VCaP (cell line): ENCODE data around the gene FOXJ1.

Experiments used
- H3K27ac ChIP-seq: fragments of 450-650 bp; 2 replicates; pipeline ENCODE4 v1.5.1; 2017
- TF ChIP-seq, protein P1 (sequence below): fragments of 450-650 bp; conservative IDR thresholded peaks from 2 replicates; pipeline ENCODE4 v1.5.1; 2017; ENCODE audit warnings: mild to moderate bottlenecking, moderate library complexity

Gene FOXJ1

DNA sequence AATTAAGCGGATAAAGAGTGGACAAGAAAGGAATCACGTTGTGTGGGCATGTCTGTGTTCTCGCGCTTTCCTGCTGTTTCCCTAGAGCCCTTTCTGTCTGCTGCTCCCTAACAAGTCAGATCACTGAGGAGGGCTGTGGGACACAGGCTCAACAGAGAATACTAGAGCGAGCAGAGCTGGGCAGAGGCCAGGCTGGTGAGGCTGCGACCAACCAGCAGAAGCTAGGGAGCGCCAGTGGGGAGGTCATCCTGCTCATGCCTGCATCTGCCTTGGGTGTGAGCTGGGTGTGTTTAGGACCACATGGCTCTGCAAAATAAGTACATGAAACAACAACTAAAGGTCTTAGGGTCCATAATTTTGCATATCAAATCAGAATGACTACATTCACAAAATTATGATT is 11.5 kb upstream of the FOXJ1 start:
- no peak overlapping the region for H3K27ac ChIP-seq
- TF ChIP-seq, protein P1, sequence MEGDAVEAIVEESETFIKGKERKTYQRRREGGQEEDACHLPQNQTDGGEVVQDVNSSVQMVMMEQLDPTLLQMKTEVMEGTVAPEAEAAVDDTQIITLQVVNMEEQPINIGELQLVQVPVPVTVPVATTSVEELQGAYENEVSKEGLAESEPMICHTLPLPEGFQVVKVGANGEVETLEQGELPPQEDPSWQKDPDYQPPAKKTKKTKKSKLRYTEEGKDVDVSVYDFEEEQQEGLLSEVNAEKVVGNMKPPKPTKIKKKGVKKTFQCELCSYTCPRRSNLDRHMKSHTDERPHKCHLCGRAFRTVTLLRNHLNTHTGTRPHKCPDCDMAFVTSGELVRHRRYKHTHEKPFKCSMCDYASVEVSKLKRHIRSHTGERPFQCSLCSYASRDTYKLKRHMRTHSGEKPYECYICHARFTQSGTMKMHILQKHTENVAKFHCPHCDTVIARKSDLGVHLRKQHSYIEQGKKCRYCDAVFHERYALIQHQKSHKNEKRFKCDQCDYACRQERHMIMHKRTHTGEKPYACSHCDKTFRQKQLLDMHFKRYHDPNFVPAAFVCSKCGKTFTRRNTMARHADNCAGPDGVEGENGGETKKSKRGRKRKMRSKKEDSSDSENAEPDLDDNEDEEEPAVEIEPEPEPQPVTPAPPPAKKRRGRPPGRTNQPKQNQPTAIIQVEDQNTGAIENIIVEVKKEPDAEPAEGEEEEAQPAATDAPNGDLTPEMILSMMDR: no peak

DNA sequence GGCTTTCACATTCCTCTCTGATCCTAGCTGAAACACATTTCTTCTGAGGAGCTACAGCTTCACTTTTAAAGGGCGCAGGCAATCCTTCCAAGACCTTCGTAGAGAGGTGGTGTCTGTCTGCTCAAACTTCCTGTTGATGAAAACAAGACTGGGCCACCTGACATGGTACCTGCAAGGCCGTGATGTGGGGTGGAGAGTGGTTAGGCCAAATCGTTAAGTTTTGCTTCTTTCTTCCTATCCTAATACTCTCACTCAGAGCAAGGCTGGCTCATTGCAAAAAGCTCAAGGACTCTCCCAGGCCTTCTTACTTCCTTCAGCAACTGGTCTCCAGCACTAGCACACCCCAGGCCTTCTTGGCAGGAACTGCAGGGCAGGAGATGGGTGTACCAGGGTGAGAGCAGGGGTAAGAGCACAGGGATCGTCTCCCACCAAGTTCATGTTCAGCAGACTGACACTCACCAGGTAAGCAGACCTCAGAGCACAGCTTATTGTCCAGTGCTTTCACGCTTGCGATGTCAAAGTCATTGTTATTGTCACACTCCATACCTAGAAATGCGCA is 10.9 kb upstream of the FOXJ1 start:
- TF ChIP-seq, protein P1: no peak
- H3K27ac ChIP-seq: no peak overlapping the region

DNA sequence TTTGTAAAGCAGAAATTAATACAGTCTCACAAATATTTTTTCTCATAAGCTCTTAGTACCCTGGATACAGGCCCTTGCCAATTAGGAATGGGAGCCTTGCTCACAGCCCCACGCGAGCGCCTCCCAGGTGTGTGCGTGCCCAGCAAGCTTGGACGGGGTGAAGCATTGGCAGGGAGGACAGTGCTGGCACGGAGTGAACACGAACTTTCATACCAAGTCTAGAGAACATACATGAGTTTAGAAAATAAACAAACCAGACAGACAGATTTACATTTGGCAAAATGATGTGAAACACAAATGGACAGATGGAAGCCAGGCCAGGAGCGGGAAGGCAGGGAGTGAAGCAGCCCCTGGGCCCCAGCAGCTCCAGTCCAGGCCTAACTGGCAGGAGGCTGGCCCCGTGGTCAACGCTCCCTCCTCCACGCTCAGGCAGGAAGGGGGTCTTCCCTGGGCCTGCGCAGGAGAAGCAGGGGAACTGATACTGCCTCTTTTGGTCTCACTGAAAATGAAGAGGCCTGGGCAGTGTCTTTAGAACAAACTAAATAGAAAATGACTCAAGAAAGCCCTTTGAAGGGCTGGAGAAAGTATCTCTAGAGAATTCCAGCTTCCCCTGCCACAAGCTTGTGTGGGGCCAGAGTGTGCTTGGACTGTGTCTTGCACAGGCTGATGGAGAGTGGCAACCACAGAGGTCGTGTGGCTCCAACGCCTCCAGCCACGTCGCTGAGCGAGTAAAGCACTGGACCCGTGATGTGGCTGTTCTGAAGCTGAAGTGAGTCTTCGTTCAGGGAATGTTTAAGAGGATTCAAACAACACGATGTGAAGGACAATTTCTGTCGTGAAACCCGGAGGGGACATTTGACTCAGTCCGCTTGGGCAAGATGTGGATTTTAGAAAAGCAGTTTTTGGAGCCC is 9.9 kb upstream of the FOXJ1 start:
- TF ChIP-seq, protein P1: no peak
- H3K27ac ChIP-seq: 0 out of 2 replicates have a peak overlapping the region, but pooled peaks have one; percentile 8

DNA sequence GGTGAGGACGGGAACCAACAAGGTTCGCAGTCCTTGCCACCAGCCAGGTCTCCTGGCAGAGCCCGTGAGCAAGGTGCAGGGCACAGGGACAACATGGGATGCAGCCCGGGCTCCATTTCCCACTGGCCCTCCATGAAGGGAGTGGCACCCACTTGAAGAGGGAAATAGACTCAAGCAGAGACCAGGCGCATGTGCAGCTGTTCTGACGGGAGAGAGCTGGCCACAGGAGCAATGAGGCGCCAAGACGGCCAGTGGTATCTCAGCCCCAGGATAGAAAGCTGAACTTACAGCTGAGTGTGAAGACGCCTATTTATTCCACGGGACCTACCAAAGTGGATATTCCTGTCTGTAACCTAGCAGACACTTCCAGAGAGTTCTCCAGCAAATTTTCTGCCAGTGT is 8.2 kb upstream of the FOXJ1 start:
- TF ChIP-seq, protein P1: no peak

DNA sequence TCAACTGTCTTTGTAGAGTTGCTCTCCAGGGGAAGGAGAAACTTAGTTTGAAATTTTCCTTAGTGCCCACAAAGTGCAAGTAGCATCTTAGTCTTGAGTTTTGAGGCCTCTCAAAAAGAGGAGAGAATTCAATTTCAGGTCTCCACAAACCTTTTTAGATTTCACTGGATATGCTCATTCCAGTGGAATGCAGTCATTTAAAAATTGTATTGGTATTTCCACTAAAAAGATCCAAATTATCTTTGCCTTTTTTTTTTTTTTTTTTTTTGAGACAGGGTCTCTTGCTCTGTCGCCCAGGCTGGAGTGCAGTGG is 6.9 kb upstream of the FOXJ1 start:
- no peak overlapping the region; the same call in 1 of the 2 replicates for H3K27ac ChIP-seq
- TF ChIP-seq, protein P1: peak; percentile 45

More for the DNA sequence above, 8.2 kb upstream of the FOXJ1 start:
- H3K27ac ChIP-seq: no peak overlapping the region

DNA sequence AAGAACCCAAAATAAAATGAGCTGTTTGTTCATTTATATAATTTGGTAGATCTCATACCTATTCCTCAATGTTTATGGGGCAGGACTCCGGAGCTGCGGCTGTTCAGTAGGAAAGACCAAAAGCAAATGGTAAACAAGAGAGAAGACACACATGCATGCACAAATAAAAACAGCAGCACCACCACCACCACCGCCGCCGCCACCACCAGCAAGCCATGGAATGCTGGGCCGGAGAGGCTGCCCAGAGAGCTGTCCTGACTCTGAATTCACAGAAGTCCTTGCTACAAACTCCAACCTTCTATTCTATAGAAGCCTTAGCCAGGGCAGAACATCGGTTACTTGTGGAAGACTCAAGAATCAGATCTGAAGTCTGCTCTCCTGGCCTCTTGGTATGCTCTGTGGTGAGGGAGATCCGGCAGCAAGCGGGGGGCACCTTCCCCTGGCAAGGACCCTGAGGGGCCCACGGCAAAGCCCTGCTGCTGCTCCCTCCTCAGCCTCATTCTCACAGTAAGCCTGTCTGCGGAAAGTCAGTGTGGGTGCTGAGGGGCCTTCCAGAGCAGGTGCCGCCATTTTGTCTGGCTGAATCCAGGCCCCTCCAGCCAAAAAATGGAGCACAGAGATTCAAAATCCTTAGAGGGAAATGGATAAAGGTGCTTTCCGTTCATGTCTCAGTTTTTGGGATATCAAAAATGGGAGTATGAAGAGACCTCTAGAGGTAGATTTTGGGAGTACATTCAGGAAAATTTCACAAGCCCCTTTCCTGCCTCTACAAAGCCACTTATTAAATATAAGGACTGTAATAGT is 6.4 kb upstream of the FOXJ1 start:
- TF ChIP-seq, protein P1: peak; percentile 77
- peak overlapping the region; percentile 10; the same call in 1 of the 2 replicates for H3K27ac ChIP-seq
